PC-9 (cell line): ENCODE data around the gene C7orf57.

Experiments
- CTCF ChIP-seq: fragments of 200-600 bp; sonication (generic); conservative IDR thresholded peaks from 2 replicates; pipeline ENCODE4 v1.6.1; 2017; ENCODE audit warnings: mixed run types, antibody characterized with exemption, mild to moderate bottlenecking, moderate library complexity
- EZH2 ChIP-seq: fragments of 200-600 bp; sonication (generic); IDR thresholded peaks from 2 replicates; pipeline ENCODE4 v1.8.0; 2017; ENCODE audit warnings: antibody characterized with exemption, low read depth

- TF ChIP-seq CTCF (no peak), EZH2 (no peak)
Measured at GRCh38 chr7:48046458-48046857, 11.1 kb downstream of the C7orf57 start.
